Muscle layer of colon (tissue), 2 donors: Measurements from ENCODE around the gene FOS.

Source experiments
- H3K27ac ChIP-seq: one replicate; pipeline ENCODE4 v1.7.0; 2013; ENCODE audit warnings: low read depth, mild to moderate bottlenecking, low read length, moderate library complexity
- H3K27me3 ChIP-seq, 2 donors: one replicate each; pipeline ENCODE4 v1.7.0; 2013; ENCODE audit warnings: low read length in 2 of 2, mild to moderate bottlenecking in 2 of 2; ENCODE audit not compliant: insufficient read depth in 2 of 2, control insufficient read depth in 1 of 2
- H3K36me3 ChIP-seq: one replicate; pipeline ENCODE4 v1.7.0; 2013; ENCODE audit warnings: mild to moderate bottlenecking, low read length; ENCODE audit not compliant: insufficient read depth
- H3K4me1 ChIP-seq: one replicate; pipeline ENCODE4 v1.7.0; 2013; ENCODE audit warnings: mild to moderate bottlenecking, low read length; ENCODE audit not compliant: insufficient read depth
- H3K4me3 ChIP-seq, 2 donors: one replicate each; pipeline ENCODE4 v1.7.0; 2013; ENCODE audit warnings: low read length in 2 of 2, low read depth in 1 of 2, mild to moderate bottlenecking in 1 of 2, moderate library complexity in 1 of 2
- H3K9ac ChIP-seq: one replicate; pipeline ENCODE4 v1.7.0; 2013; ENCODE audit warnings: low read length
- H3K9me3 ChIP-seq: one replicate; pipeline ENCODE4 v1.7.0; 2013; ENCODE audit warnings: mild to moderate bottlenecking, low read length
- donor health status: abdominal sarcoma.
- donor health status: Adenocarcinoma of cecum.

Gene FOS

DNA sequence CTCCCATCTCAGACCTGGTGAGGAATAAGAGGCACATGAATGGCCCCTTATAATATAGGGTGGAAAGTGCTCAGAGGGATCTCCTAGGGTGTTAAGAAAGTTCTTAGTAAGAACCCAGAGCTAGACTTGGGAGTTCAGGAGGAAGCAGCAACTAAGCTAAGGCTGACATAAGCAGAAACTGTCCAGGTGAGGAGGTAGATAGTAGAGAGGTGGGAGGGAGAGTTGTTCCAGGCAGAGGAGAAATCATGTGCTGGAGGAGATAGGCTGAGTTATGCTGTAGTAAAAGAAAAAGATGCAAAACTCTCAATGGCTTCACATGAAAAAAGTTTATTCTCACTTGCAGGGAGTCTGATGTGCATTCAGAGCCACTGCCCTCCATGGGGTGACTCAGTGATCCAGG is 50.7 kb downstream of the FOS start:
- H3K9me3 ChIP-seq: no peaks in the 10 kb centered on the region

DNA sequence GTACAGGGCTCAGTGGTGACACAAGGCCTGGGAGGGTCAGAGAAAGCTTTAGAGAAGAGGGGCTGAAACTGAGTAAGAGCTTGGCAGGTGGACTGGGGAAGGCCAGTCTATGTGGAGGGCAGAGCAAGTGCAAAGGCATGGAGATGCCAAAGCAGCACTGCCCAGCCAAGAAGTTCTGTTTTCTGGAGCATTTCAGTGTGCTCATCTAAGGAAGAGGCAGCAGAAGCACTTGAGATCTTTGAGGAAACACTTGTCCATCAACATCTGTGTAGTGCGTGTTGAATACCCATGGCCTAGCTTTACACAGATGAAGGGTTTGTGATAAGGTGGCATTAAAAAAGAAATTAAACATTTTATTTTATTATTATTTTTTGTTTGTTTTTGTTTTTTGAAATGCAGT is 52.8 kb downstream of the FOS start:
- Histone ChIP-seq H3K4me3 (no peak overlapping the region), H3K36me3 (no peaks in the 10 kb centered on the region), H3K27me3 (no peaks in the 10 kb centered on the region), H3K4me1 (peaks cover 9% of the 10 kb centered on the region), H3K27ac (no peak overlapping the region), H3K9ac (no peak overlapping the region), H3K9me3 (no peaks in the 10 kb centered on the region)

More for the DNA sequence above, 50.7 kb downstream of the FOS start:
- H3K36me3 ChIP-seq: no peaks in the 10 kb centered on the region
- no peak overlapping the region for H3K27ac ChIP-seq
- H3K4me3 ChIP-seq: no peak overlapping the region
- no peaks in the 10 kb centered on the region for H3K4me1 ChIP-seq
- no peaks in the 10 kb centered on the region for H3K27me3 ChIP-seq
- H3K9ac ChIP-seq: no peak overlapping the region
